K562 (cell line): Measurements from ENCODE around the gene NXF1. TPM values are rescaled to one million over a fixed set of nuclear protein-coding genes. Genes with fewer than 3 reads are reported as not detected.
A peak's percentile ranks its signal among the peaks of the same experiment; 100 is the strongest.

Experiments used
- CBX2 ChIP-seq: fragments of 200-600 bp; sonication (generic); IDR thresholded peaks from one replicate; pipeline ENCODE4 v1.6.1; 2012; ENCODE audit warnings: mild to moderate bottlenecking, low read length, inconsistent platforms; ENCODE audit not compliant: insufficient read depth, poor library complexity, severe bottlenecking
- FIP1L1 ChIP-seq: fragments of 200-400 bp; formaldehyde crosslinking; IDR thresholded peaks from 2 replicates; pipeline ENCODE4 v1.6.1; 2018; ENCODE audit warnings: mild to moderate bottlenecking, low read depth, low read length; ENCODE audit not compliant: poor library complexity, severe bottlenecking
- HDAC8 ChIP-seq: fragments of 450-650 bp; IDR thresholded peaks from 2 replicates; pipeline ENCODE4 v1.6.1; 2016; ENCODE audit warnings: mild to moderate bottlenecking, missing genetic modification characterization, moderate library complexity, missing compliant biosample characterization
- HIVEP1 ChIP-seq: fragments of 250-450 bp; sonication (Bioruptor Pico); IDR thresholded peaks from 2 replicates; pipeline ENCODE4 v1.4.0; 2020; ENCODE audit warnings: mild to moderate bottlenecking
- KDM4B ChIP-seq, 2 experiments: fragments of 450-650 bp in 1 of 2; sonication (generic) in 1 of 2; IDR thresholded peaks; 2 replicates each; pipeline ENCODE4 v1.6.1; 2016 to 2017; ENCODE audit warnings: borderline replicate concordance in 2 of 2, antibody characterized with exemption in 1 of 2, low read depth in 1 of 2, mild to moderate bottlenecking in 1 of 2
- MEF2D ChIP-seq: conservative IDR thresholded peaks from 2 replicates; pipeline ENCODE4 v1.6.1; 2016; ENCODE audit warnings: low read depth, missing genetic modification characterization, missing compliant biosample characterization
- PCBP2 ChIP-seq: fragments of 200-400 bp; formaldehyde crosslinking; IDR thresholded peaks from 2 replicates; pipeline ENCODE4 v1.6.1; 2018; ENCODE audit warnings: low read length, low read depth, mild to moderate bottlenecking, moderate library complexity; ENCODE audit not compliant: poor library complexity, severe bottlenecking
- PRPF4 ChIP-seq: fragments of 200-400 bp; formaldehyde crosslinking; IDR thresholded peaks from one replicate; pipeline ENCODE4 v1.6.1; 2017; ENCODE audit warnings: low read length, low read depth, mild to moderate bottlenecking; ENCODE audit not compliant: insufficient read depth, poor library complexity, severe bottlenecking
- SAP30 ChIP-seq: fragments of 200-600 bp; sonication (generic); IDR thresholded peaks from 2 replicates; pipeline ENCODE4 v1.6.1; 2012; ENCODE audit warnings: borderline replicate concordance, low read depth, mild to moderate bottlenecking, moderate library complexity, low read length, control low read depth, inconsistent platforms; ENCODE audit not compliant: insufficient read depth, poor library complexity, severe bottlenecking
- SREBF1 ChIP-seq: fragments of 150-350 bp; IDR thresholded peaks from 2 replicates; pipeline ENCODE4 v1.6.1; 2014; ENCODE audit warnings: antibody characterized with exemption, low read depth, low read length, borderline replicate concordance
- TCF3 ChIP-seq: sonication (generic); formaldehyde crosslinking; IDR thresholded peaks from 2 replicates; pipeline ENCODE4 v1.4.0; 2020; ENCODE audit warnings: mild to moderate bottlenecking, missing genetic modification reagents
- TCF7 ChIP-seq: sonication (generic); IDR thresholded peaks from 2 replicates; pipeline ENCODE4 v1.6.1; 2016; ENCODE audit warnings: antibody characterized with exemption, borderline replicate concordance
- ZFX ChIP-seq: sonication (generic); formaldehyde crosslinking; IDR thresholded peaks from 2 replicates; pipeline ENCODE4 v1.8.0; 2022; ENCODE audit warnings: mild to moderate bottlenecking, missing genetic modification reagents, moderate library complexity
- ZNF212 ChIP-seq: fragments of 450-650 bp; formaldehyde crosslinking; IDR thresholded peaks from 2 replicates; pipeline ENCODE4 v1.4.0; 2020; ENCODE audit warnings: mild to moderate bottlenecking
- polyA plus RNA-seq, 8 experiments: library from polyadenylated mRNA; depleted of rRNA in 4 of 8; stranded (reverse) in 5 of 8; unstranded in 3 of 8; fragments of >200 nt; fragmentation: Nextera tagmentation in 2 of 8; fragmentation: Illumina TruSeq in 1 of 8; extraction: Ambion mirVana in 2 of 8; extraction: Trizol in 1 of 8; gene quantifications; 2 replicates each; pipeline versions ENCODE4 v1.2.1 to v1.2.3, GENCODE V29; 2011 to 2014; ENCODE audit warnings: inconsistent platforms in 1 of 8, missing spikeins in 1 of 8
- total RNA-seq, 7 experiments: library from RNA; depleted of rRNA in 6 of 7; stranded (reverse); fragments of >200 nt in 6 of 7; fragmentation: Illumina TruSeq in 2 of 7; extraction: Trizol in 2 of 7; gene quantifications; 2 replicates each; pipeline versions ENCODE4 v1.2.1 to v1.2.3, GENCODE V29; 2011 to 2021; ENCODE audit warnings: low replicate concordance in 1 of 7
- TF ChIP-seq, protein P1 (sequence below): IDR thresholded peaks from 2 replicates; pipeline ENCODE4 v1.6.1; 2014; ENCODE audit warnings: antibody characterized with exemption
- TF ChIP-seq, protein P2 (sequence below), 2 experiments: fragments of 450-650 bp; formaldehyde crosslinking in 1 of 2; IDR thresholded peaks; 2 replicates each; pipeline versions ENCODE4 v1.4.0 to v1.6.1; 2014 to 2020; ENCODE audit warnings: mild to moderate bottlenecking in 2 of 2, borderline replicate concordance in 1 of 2, low read depth in 1 of 2

Gene NXF1
- total and polyA plus RNA-seq, 9 of the 15 experiments (the other 6 are each of a cell fraction or from before 2014, with no cell fraction given) = 18.1 to 98.3 (median 35.8) TPM

DNA sequence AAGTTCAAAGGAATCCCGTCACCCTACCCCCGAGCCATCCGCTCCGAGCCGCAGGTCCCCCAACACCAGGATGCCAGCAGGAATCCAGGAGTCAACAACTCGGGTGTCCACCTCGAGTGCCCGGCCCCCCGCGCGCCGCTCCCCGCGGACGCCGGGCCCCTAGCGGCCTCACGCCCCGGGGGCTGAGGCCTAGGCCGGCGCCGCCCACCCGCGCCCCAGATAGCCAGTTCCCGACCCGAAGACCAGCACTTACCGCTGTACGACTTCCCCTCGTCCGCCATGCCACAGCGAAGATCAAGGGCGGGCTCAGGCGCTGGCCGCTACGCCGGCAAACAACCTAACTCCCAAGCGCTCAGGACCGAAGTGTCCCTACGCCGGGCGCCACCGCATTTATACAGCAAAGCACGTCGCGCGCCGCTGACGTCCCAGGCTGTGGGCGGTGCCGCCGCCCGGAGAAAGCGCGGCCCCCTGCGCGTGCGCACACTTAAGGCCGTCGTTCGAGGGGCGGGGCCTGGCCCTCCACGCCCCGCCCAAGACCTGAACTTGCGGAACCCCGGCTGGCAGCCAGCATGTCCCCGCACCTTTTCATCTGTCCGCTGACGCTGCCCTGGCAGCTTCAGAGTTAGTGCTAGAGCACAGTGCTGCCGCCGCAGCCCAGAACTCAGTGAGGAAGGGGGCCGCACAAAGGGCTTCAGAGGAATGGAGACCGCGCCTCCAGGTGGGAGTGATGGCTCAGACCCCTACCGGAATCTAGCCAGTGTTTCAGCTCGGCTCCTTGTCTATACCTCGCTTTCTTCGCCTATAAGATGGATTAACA lies at the start of gene NXF1 (continued):
- TF ChIP-seq MEF2D (tag) = no peak
- no peak; the same call in 1 of the 2 replicates for TF ChIP-seq HIVEP1 (CRISPR knock-in tag)
- no peak for TF ChIP-seq TCF7
- TF ChIP-seq, protein P1, sequence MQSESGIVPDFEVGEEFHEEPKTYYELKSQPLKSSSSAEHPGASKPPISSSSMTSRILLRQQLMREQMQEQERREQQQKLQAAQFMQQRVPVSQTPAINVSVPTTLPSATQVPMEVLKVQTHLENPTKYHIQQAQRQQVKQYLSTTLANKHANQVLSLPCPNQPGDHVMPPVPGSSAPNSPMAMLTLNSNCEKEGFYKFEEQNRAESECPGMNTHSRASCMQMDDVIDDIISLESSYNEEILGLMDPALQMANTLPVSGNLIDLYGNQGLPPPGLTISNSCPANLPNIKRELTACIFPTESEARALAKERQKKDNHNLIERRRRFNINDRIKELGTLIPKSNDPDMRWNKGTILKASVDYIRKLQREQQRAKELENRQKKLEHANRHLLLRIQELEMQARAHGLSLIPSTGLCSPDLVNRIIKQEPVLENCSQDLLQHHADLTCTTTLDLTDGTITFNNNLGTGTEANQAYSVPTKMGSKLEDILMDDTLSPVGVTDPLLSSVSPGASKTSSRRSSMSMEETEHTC = no peak
- TF ChIP-seq ZFX (CRISPR knock-in tag) = peak; percentile 98
- TF ChIP-seq, protein P2, sequence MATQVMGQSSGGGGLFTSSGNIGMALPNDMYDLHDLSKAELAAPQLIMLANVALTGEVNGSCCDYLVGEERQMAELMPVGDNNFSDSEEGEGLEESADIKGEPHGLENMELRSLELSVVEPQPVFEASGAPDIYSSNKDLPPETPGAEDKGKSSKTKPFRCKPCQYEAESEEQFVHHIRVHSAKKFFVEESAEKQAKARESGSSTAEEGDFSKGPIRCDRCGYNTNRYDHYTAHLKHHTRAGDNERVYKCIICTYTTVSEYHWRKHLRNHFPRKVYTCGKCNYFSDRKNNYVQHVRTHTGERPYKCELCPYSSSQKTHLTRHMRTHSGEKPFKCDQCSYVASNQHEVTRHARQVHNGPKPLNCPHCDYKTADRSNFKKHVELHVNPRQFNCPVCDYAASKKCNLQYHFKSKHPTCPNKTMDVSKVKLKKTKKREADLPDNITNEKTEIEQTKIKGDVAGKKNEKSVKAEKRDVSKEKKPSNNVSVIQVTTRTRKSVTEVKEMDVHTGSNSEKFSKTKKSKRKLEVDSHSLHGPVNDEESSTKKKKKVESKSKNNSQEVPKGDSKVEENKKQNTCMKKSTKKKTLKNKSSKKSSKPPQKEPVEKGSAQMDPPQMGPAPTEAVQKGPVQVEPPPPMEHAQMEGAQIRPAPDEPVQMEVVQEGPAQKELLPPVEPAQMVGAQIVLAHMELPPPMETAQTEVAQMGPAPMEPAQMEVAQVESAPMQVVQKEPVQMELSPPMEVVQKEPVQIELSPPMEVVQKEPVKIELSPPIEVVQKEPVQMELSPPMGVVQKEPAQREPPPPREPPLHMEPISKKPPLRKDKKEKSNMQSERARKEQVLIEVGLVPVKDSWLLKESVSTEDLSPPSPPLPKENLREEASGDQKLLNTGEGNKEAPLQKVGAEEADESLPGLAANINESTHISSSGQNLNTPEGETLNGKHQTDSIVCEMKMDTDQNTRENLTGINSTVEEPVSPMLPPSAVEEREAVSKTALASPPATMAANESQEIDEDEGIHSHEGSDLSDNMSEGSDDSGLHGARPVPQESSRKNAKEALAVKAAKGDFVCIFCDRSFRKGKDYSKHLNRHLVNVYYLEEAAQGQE (IDR thresholded peaks at IDR 0.05; ENCODE audit: borderline replicate concordance) = no peak; the same call in 1 of the 2 replicates
- TF ChIP-seq, protein P2 (CRISPR knock-in tag; IDR thresholded peaks at IDR 0.05; ENCODE audit: low read depth) = peak; percentile 86
- no peak for TF ChIP-seq HDAC8 (tag)
- TF ChIP-seq SAP30 = no peak
- TF ChIP-seq PCBP2 = no peak
- no peak for TF ChIP-seq KDM4B (IDR thresholded peaks at IDR 0.05; ENCODE audit: borderline replicate concordance in 2 of 2, low read depth in 1 of 2)
- TF ChIP-seq TCF3 (CRISPR knock-in tag) = no peak
- peak; percentile 94 for TF ChIP-seq FIP1L1
- TF ChIP-seq SREBF1 = no peak
- peak; percentile 99 for TF ChIP-seq PRPF4
- no peak for TF ChIP-seq CBX2
- no peak for TF ChIP-seq ZNF212 (CRISPR knock-in tag)
